ENCODE results near the gene DRD1. TPM values are rescaled to one million over a fixed set of nuclear protein-coding genes. Genes with fewer than 3 reads are reported as not detected.
"Not testable (repeated sequence)": the region's sequence is repeated elsewhere in the genome, so short reads cannot be mapped to it uniquely, and the experiment has no call there.

DRD1 gene
- total RNA-seq, 1 donor from 2014 or later, result 0.89 TPM

DNA sequence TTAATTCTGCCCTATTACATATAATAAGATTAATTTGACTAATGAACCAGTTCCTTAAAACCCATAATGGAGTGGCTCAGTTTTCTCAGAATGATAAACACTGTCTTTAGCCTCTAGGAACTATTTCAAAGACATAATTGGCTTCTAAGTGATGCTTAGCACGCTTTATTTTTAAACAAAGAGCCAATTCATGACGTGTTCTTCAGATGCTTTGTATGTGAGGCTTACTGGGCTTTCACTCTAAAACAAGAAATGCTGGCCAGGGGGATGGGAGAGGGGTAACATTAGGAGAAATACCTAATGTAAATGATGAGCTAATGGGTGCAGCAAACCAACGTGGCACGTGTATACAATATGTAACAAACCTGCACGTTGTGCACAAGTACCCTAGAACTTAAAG, 26.8 kb upstream of the DRD1 start:
- ATAC-seq, result no peak
- DNase-seq (ENCODE audit: low spot score), result no peak
- intact Hi-C loops (cut with DNase I), result no loop called here

GRCh38 chr5:175469916-175470315, 25.9 kb upstream of the DRD1 start:
- DNase-seq (ENCODE audit: low spot score) (no peak), ATAC-seq (no peak)
- intact Hi-C loops (cut with DNase I), result no loop called here

DNA sequence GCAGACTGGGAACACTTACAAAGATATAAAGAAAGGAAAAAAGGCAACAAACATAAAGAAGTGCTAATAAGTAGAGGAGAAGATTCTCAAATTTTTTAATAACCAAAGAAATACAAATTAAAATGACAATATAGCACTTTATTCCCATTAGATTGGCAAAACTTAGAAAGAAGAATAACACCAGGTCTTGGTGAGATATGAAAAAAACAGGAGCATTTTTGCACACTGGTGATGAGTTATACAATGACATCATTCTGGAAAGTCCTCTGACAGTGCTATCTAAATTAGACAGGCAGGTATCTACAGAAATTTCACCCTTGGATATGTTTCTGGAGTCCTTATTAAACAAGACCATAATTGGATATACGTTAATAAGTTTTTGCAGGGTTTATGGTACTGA, 24.9 kb upstream of the DRD1 start:
- intact Hi-C loops (cut with DNase I), result no loop called here
- ATAC-seq, result no peak
- no peak for DNase-seq (ENCODE audit: low spot score)

GRCh38 chr5:175467983-175468690, 24.2 kb upstream of the DRD1 start:
- no peak for DNase-seq (ENCODE audit: low spot score)
- intact Hi-C loops (cut with DNase I), result no loop called here
- ATAC-seq, result no peak

GRCh38 chr5:175466700-175467318, 22.8 kb upstream of the DRD1 start:
- ATAC-seq (peak; percentile 92), DNase-seq (ENCODE audit: low spot score) (no peak)
- intact Hi-C loops (cut with DNase I), result no loop called here

DNA sequence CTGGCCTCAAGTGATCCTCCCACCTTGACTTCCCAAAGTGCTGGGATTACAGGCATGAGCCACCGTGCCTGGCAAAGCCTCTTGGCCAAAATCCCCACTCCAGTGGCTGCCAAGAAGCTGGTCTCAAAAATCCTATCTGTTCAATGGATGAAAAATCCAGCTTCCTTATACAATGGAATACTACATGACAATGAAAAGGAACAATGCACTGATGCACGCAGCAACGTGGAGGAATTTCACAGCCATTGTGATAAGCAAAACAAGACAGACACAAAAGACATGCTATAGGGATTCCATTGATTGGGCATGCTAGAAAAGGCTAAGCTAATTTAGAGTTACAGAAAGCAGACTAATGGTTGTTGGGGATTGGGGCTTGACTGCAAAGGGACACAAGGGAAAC, 21.3 kb upstream of the DRD1 start:
- DNase-seq (ENCODE audit: low spot score), result no peak
- no peak for ATAC-seq
- intact Hi-C loops (cut with DNase I), result no loop called here

DNA sequence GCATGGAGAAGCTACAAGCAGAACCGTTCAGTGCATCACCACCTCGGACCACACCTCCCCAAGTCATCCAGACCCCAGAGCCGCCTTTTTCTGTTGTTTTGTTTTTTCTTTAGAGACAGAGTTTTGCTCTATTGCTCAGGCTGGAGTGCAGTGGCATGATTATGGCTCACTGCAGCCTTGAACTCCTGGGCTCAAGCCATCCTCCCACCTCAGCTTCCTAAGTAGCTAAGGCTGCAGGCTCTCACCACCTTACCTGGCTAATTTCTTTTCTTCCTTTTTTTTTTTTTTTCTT, 20.9 kb upstream of the DRD1 start:
- intact Hi-C loops (cut with DNase I), result no loop called here
- ATAC-seq (no peak), DNase-seq (ENCODE audit: low spot score) (no peak)

- intact Hi-C loops (cut with DNase I), result no loop called here
- peak; percentile 55 for ATAC-seq
- peak; percentile 69 for DNase-seq (ENCODE audit: low spot score)
Observed at GRCh38 chr5:175464074-175464941, 20.3 kb upstream of the DRD1 start.

- DNase-seq (ENCODE audit: low spot score) (no peak), ATAC-seq (no peak)
- intact Hi-C loops (cut with DNase I), result no loop called here
Observed at GRCh38 chr5:175463641-175464040, 19.7 kb upstream of the DRD1 start.

DNA sequence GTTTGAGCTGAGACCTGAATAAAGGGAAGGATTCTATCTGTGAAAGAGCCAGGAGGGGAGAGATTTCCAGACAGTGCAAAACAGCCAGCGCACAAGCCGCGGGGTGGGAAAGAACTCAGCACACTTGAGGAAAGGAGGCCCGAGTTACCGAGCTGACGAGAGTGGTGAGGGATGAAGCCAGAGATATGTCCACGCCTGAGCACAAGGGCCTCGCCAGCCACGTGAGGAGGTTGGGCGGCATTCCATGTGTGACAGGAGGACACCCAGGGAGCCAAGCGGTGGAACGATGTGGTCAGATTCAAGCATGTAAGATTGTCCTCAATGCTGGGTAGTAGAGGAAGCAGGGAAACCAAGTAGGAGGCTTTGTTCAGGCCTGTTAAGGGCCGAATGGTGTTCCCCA, 17.4 kb upstream of the DRD1 start:
- ATAC-seq (no peak), DNase-seq (ENCODE audit: low spot score) (no peak)
- intact Hi-C loops (cut with DNase I), result no loop called here

DNA sequence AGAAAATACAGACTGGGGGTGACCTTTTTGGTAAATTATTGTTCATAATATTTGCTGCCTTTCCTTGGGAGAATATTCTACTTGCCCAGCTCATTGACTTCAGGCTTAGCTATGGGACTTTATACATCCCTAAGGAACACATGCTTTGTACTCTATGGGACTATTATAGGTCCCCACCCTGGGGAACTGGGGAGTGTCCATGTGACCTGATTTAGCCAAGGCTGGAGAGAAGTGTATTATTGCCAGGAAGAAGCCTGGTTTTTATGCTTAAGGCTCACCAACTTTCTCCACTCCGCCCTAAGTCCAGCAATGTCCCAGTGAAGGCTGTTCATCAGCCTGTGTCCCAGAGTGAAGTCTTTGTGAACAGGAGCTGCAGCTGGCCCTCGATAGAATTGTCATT, 16.6 kb upstream of the DRD1 start:
- DNase-seq (ENCODE audit: low spot score), result no peak
- intact Hi-C loops (cut with DNase I), result no loop called here
- no peak for ATAC-seq

DNA sequence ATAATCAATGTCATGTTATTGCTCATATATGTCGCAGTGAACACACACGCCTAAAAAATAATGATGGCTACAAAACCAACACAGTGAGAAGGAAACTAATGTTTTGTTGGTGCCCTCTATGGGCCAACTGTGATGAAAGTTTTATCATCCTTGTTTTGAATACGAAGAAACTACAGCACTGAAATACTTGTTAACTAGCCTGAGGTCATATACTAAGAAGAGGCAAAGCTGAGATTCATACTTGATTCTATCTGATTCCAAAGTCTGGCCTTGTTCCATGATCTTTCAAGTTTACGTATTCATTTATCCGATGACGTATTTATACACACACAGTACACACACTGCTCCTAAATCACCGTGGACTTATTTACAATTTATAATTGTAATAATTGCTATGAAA, 16.1 kb upstream of the DRD1 start:
- DNase-seq (ENCODE audit: low spot score), result no peak
- no peak for ATAC-seq
- intact Hi-C loops (cut with DNase I), result no loop called here

DNA sequence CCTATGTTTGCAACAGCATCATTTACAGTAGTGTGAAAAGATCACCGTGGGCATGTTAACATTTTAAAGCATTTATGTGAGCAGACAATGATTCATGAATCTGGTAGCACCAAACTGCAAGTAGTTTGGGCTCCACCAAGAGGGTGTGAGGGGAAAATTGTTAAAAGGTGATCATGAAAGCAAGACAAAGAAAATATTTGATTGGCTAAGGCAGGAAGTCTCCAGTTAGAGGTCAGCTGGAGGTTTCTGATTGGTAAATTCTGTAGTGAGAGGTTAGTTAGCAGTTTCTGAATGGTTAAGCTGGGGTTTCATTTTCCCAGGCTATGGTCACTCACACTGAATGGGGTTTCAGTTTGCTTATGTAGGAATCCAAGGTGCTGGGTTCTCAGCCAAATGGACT, 13.5 kb upstream of the DRD1 start:
- intact Hi-C loops (cut with DNase I), result no loop called here
- ATAC-seq (no peak), DNase-seq (ENCODE audit: low spot score) (no peak)

GRCh38 chr5:175456105-175456742, 12.2 kb upstream of the DRD1 start:
- ATAC-seq (no peak), DNase-seq (ENCODE audit: low spot score) (no peak)
- intact Hi-C loops (cut with DNase I), result no loop called here

DNA sequence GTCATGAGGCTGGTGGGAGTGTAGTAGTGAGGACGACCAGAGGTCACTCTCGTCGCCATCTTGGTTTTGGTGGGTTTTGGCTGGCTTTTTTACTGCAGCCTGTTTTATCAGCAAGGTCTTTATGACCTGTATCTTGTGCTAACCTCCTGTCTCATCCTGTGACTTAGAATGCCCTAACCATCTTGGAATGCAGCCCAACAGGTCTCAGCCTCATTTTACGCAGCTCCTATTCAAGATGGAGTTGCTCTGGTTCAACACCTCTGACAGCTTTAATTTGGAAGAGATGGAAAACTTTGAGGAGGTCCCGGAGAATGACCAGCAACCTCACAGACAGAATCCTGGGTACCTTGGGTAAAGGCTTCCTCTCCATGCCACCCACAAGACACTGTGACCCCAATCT, 10.4 kb upstream of the DRD1 start:
- DNase-seq (ENCODE audit: low spot score); intact Hi-C loops (cut with DNase I); ATAC-seq: not testable (repeated sequence)

- ATAC-seq (no peak), DNase-seq (ENCODE audit: low spot score) (no peak)
- intact Hi-C loops (cut with DNase I), result no loop called here
Observed at GRCh38 chr5:175452166-175452565, 8.2 kb upstream of the DRD1 start.

GRCh38 chr5:175448276-175448675, 4.3 kb upstream of the DRD1 start:
- DNase-seq (ENCODE audit: low spot score) (no peak), ATAC-seq (no peak)
- intact Hi-C loops (cut with DNase I), result no loop called here

DNA sequence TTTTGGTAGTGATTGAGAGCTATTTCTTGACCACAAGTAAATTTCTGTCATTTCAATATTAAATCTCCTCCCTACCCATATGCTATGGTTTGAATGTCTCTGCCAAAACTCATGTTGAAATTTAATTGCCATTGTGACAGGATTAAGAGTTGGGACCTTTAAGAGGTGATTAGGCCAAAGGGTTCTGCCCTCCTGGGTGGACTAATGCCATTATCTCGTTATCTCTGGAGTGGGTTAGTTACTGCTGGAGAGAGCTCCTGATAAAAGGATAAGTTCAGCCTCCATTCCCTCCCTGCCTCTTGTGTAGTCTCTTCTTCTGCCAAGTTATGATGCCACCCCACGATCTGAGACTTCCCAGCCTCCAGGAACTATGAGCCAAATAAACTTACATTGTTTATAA, 3.6 kb upstream of the DRD1 start:
- intact Hi-C loops (cut with DNase I), result no loop called here
- no peak for DNase-seq (ENCODE audit: low spot score)
- ATAC-seq, result no peak

- ATAC-seq; intact Hi-C loops (cut with DNase I); DNase-seq (ENCODE audit: low spot score): not testable (repeated sequence)
Observed at GRCh38 chr5:175446378-175446777, 2.4 kb upstream of the DRD1 start.

DNA sequence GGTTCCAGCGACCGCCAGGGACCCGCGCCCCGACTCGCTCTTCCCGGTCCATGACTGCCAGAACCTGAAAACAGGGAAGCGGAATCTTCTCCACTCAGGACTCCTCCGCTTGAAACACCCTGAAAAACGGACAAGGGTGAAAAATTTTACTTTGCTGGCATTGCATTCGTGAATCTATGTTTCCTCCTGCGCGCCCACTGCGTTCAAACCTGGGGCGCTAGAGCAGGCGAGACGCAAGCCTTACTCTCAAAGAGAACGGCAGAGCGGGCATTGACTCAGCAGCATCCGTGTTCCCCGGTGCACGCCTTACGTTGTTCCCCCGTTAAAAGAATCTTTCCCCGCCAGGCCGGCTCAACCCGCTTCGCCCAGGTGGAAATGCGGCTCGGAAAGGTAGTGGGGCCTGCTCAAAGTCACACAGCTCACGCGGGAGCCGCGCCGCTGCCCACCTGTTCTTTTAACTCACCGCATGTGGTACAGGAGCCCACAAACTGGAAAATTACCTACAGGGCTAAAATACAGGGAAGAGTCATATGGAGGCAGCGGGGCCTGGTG, 999 bp upstream of the DRD1 start:
- no peak for DNase-seq (ENCODE audit: low spot score)
- no peak for ATAC-seq
- intact Hi-C loops (cut with DNase I), result no loop called here

Measured in sciatic nerve (tissue), 2 donors.